ENCODE data around the gene MLX. TPM values are rescaled to one million over a fixed set of nuclear protein-coding genes. Genes with fewer than 3 reads are reported as not detected.
"Not testable (repeated sequence)": the region's sequence is repeated elsewhere in the genome, so short reads cannot be mapped to it uniquely, and the experiment has no call there.

Gene MLX
- polyA plus RNA-seq, 1 donor from 2014 or later = 44.8 TPM

- H3K36me3 Mint-ChIP-seq = no peaks in the 10 kb centered on the region
- H3K27me3 Mint-ChIP-seq = no peaks in the 10 kb centered on the region
- H3K27ac Mint-ChIP-seq = peak overlapping the region in 1 of 3 donors; percentile 14
- no peaks in the 10 kb centered on the region for H3K9me3 Mint-ChIP-seq
- peak overlapping the region in 1 of 4 donors; percentile 12 for H3K4me3 Mint-ChIP-seq
- H3K4me1 Mint-ChIP-seq = peaks cover 4 to 9% (median 4%) of the 10 kb centered on the region in 3 donors
Measured at GRCh38 chr17:42544874-42545283, 22.0 kb upstream of the MLX start.

GRCh38 chr17:42545755-42546505 is 21.0 kb upstream of the MLX start:
- H3K27ac Mint-ChIP-seq, H3K36me3 Mint-ChIP-seq, H3K27me3 Mint-ChIP-seq, H3K4me1 Mint-ChIP-seq, H3K9me3 Mint-ChIP-seq, H3K4me3 Mint-ChIP-seq: not testable (repeated sequence)

DNA sequence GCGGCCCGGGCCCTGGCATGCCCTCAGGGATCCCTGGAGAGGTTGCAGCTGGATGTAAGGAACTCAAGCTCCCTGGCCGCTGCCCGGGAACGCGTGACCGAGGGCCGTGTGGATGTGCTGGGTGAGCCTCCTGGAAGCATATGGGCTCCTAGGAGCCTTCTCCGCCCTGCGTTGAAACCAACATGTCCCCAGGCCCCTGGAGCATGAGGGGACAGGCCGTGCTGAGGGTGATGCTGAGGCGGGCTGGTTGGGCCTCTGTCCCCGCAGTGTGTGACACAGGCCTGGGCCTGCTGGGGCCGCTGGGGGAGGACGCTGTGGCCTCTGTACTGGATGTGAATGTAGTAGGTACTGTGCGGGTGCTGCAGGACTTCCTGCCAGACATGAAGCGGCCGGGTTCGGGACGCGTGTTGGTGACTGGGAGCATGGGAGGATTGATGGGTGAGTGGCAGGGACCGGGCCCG is 19.9 kb upstream of the MLX start:
- H3K27me3 Mint-ChIP-seq = no peaks in the 10 kb centered on the region
- H3K36me3 Mint-ChIP-seq = no peaks in the 10 kb centered on the region
- no peak overlapping the region for H3K27ac Mint-ChIP-seq
- H3K4me3 Mint-ChIP-seq = peak overlapping the region in 2 of 4 donors; percentile 74 to 83
- H3K9me3 Mint-ChIP-seq = no peaks in the 10 kb centered on the region
- H3K4me1 Mint-ChIP-seq = peaks cover 5 to 9% (median 7%) of the 10 kb centered on the region in 3 donors

GRCh38 chr17:42547698-42548069 is 19.2 kb upstream of the MLX start:
- no peak overlapping the region for H3K27ac Mint-ChIP-seq
- no peaks in the 10 kb centered on the region for H3K36me3 Mint-ChIP-seq
- H3K27me3 Mint-ChIP-seq = no peaks in the 10 kb centered on the region
- peaks cover 7 to 9% (median 7%) of the 10 kb centered on the region in 3 donors for H3K4me1 Mint-ChIP-seq
- H3K9me3 Mint-ChIP-seq = no peaks in the 10 kb centered on the region
- peak overlapping the region in 1 of 4 donors; percentile 83 for H3K4me3 Mint-ChIP-seq

- H3K36me3 Mint-ChIP-seq = no peaks in the 10 kb centered on the region
- H3K27ac Mint-ChIP-seq = peak overlapping the region in 2 of 3 donors; percentile 32 to 87
- no peaks in the 10 kb centered on the region for H3K9me3 Mint-ChIP-seq
- H3K4me1 Mint-ChIP-seq = peaks cover 7 to 9% (median 7%) of the 10 kb centered on the region in 3 donors
- no peaks in the 10 kb centered on the region for H3K27me3 Mint-ChIP-seq
- peak overlapping the region; percentile 57 to 83 (median 73) for H3K4me3 Mint-ChIP-seq
Measured at GRCh38 chr17:42548070-42548837, 18.6 kb upstream of the MLX start.

DNA sequence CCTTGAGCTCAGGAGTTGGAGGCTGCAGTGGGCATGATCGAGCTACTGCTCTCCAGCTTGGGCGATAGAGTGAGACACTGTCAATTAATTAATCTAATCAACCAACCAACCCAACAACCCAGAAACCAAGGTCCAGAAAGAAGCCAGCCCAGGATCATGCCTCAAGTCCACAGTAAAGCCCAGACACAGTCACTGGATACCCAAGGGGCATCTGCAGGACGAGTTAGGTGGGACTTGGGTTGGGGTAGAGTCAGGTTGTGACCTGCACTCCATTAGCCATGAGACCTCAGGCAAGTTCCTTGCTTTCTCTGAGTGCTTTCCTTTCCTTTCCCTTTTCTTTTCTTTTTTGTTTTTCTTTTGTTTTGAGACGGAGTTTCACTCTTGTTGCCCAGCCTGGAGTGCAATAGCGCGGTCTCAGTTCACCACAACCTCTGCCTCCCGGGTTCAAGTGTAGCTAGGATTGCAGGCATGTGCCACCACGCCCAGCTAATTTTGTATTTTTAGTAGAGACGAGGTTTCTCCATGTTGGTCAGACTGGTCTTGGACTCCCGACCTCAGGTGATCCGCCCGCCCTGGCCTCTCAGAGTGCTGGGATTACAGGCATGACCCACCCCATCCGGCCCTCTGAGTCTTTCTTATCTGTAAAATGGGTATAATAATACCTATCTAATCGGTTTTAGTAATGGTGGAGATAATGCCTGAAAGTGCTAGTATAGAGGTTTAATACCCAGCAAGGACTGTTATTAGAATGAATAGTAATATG is 17.7 kb upstream of the MLX start:
- Mint-ChIP-seq H3K4me1 (peaks cover 7 to 12% (median 9%) of the 10 kb centered on the region in 3 donors), H3K27ac (peak overlapping the region in 1 of 3 donors; percentile 87), H3K27me3 (no peaks in the 10 kb centered on the region), H3K4me3 (peak overlapping the region; percentile 57 to 83 (median 73)), H3K36me3 (no peaks in the 10 kb centered on the region), H3K9me3 (no peaks in the 10 kb centered on the region)

DNA sequence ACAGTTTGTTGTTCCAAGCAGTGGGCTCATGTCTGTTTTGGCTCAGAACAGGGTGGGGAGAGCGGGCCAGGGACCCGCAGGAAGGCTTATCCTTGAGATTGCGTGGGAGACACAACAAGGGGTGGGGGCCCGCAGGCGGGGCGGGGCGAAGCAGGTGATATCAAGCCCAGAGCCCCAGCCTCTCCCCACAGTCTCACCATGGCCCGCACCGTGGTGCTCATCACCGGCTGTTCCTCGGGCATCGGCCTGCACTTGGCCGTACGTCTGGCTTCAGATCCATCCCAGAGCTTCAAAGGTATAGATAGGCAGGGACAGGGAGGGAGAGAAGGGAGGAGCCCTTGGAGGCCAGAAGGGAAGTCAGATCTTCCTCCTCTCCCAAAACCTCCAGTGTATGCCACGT is 14.2 kb upstream of the MLX start, which contains the start of gene HSD17B1:
HSD17B1 (plus strand) TSS at position 188 of the 400 bp plus-strand sequence; CDS start at position 199, 11 bp downstream.
- H3K9me3 Mint-ChIP-seq = not testable (repeated sequence)

GRCh38 chr17:42553161-42553818 is 13.6 kb upstream of the MLX start:
- H3K27me3 Mint-ChIP-seq = no peaks in the 10 kb centered on the region
- peak overlapping the region; percentile 74 to 96 (median 96) for H3K27ac Mint-ChIP-seq
- peak overlapping the region; percentile 89 to 98 (median 94) for H3K4me3 Mint-ChIP-seq
- peaks cover 2% of the 10 kb centered on the region for H3K36me3 Mint-ChIP-seq
- peaks cover 15 to 19% (median 17%) of the 10 kb centered on the region in 3 donors for H3K4me1 Mint-ChIP-seq
- no peaks in the 10 kb centered on the region for H3K9me3 Mint-ChIP-seq

More for the DNA sequence above, 14.2 kb upstream of the MLX start, which contains the start of gene HSD17B1:
- not testable (repeated sequence) for H3K27me3 Mint-ChIP-seq, H3K36me3 Mint-ChIP-seq
- peaks cover 15 to 19% (median 18%) of the 10 kb centered on the region in 3 donors for H3K4me1 Mint-ChIP-seq
- peak within 1 kb of the TSS; percentile 74 to 96 (median 96) for H3K27ac Mint-ChIP-seq
- peak within 1 kb of the TSS; percentile 89 to 98 (median 94) for H3K4me3 Mint-ChIP-seq

GRCh38 chr17:42553866-42554249 is 13.0 kb upstream of the MLX start:
- Mint-ChIP-seq H3K36me3 (peaks cover 2% of the 10 kb centered on the region), H3K4me1 (peaks cover 12 to 17% (median 17%) of the 10 kb centered on the region in 3 donors), H3K9me3 (no peaks in the 10 kb centered on the region), H3K4me3 (peak overlapping the region; percentile 89 to 98 (median 94)), H3K27me3 (no peaks in the 10 kb centered on the region), H3K27ac (peak overlapping the region; percentile 96 to 98 (median 96))

DNA sequence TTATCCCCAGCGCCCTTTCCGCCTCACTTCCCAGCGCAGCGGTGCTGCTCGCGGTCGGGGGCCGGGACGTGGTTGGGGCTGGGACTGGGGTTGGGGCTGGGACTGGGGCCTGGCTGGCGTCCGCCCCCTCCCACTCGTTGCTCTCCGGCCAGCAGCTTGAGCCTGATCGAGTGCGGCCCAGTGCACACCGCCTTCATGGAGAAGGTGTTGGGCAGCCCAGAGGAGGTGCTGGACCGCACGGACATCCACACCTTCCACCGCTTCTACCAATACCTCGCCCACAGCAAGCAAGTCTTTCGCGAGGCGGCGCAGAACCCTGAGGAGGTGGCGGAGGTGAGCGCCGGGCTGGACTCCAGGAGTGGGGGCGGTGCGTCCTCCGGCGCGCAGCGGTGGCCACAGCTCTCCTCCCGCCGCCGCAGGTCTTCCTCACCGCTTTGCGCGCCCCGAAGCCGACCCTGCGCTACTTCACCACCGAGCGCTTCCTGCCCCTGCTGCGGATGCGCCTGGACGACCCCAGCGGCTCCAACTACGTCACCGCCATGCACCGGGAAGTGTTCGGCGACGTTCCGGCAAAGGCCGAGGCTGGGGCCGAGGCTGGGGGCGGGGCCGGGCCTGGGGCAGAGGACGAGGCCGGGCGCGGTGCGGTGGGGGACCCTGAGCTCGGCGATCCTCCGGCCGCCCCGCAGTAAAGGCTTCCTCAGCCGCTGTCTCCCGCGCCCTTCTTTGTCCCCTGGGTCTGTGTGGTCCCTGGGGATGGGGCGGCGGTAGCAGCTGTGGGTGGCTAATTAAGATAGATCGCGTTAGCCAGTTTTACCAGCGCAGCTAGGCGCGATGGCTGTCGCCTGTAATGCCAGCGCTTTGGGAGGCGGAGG is 12.4 kb upstream of the MLX start:
- H3K27ac Mint-ChIP-seq = peak overlapping the region; percentile 96 to 98 (median 96)
- no peaks in the 10 kb centered on the region for H3K9me3 Mint-ChIP-seq
- peaks cover 2% of the 10 kb centered on the region for H3K36me3 Mint-ChIP-seq
- no peaks in the 10 kb centered on the region for H3K27me3 Mint-ChIP-seq
- H3K4me1 Mint-ChIP-seq = peaks cover 7 to 17% (median 16%) of the 10 kb centered on the region in 3 donors
- peak overlapping the region; percentile 89 to 98 (median 94) for H3K4me3 Mint-ChIP-seq

- H3K36me3 Mint-ChIP-seq = peaks cover 2% of the 10 kb centered on the region
- H3K27me3 Mint-ChIP-seq = no peaks in the 10 kb centered on the region
- peak overlapping the region; percentile 96 to 98 (median 96) for H3K27ac Mint-ChIP-seq
- H3K4me1 Mint-ChIP-seq = peaks cover 10 to 17% (median 16%) of the 10 kb centered on the region in 3 donors
- H3K9me3 Mint-ChIP-seq = no peaks in the 10 kb centered on the region
- peak overlapping the region; percentile 89 to 98 (median 94) for H3K4me3 Mint-ChIP-seq
Measured at GRCh38 chr17:42555122-42555622, 11.7 kb upstream of the MLX start.

DNA sequence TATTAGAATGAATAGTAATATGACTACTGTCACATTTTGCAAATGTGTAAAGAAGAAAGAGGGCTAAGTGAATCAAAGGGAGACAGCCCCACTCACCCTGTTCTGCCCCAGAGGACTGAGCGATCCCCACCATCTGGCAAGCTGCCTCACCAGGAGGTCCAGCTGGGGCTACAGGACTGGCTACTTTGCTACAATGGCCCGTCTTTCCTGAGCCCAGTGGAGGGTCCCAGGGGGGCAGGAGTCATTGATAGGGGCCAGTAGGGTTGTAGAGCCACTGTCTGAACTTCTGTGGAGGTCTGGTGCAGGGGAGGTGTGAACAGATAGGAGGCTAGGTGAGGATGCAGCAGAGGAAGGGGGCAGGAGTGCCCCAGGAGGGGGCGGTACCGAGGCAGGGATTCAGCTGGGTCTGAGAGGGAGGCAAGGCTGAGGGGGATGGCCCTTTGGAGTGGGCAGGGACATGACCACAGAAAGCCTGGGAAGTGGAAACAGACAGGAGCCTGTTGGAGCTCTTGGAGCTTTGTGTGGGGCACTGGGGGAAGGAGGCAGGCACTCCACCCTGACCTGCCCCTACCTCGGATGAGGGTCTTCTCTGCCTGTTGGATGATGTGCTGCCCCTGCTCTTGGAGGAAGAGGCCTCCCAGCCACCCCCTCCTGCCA is 10.8 kb upstream of the MLX start:
- peak overlapping the region in 2 of 3 donors; percentile 96 to 98 for H3K27ac Mint-ChIP-seq

DNA sequence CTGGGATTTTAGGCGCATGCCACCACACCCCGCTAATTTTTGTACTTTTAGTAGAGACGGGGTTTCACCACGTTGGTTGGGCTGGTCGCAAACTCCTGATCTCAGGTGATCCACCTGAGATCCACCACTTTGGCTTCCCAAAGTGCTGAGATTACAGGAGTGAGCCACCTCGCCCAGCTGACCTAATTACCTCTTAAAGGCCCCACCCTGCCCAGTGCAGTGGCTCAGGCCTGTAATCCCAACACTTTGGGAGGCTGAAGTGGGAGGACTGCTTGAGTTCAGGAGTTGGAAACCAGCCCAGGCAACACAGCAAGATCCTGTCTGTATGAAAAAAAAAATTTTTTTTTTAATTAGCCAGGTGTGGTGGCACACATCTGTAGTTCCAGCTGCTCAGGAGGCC is 7.8 kb upstream of the MLX start:
- H3K4me1 Mint-ChIP-seq = peaks cover 23 to 28% (median 23%) of the 10 kb centered on the region in 3 donors
- no peaks in the 10 kb centered on the region for H3K9me3 Mint-ChIP-seq
- H3K4me3 Mint-ChIP-seq = peak overlapping the region in 1 of 4 donors; percentile 87
- H3K27ac Mint-ChIP-seq = peak overlapping the region in 1 of 3 donors; percentile 94
- H3K36me3 Mint-ChIP-seq = peaks cover 2% of the 10 kb centered on the region
- no peaks in the 10 kb centered on the region for H3K27me3 Mint-ChIP-seq

More for the DNA sequence above, 10.8 kb upstream of the MLX start:
- not testable (repeated sequence) for H3K36me3 Mint-ChIP-seq, H3K9me3 Mint-ChIP-seq, H3K27me3 Mint-ChIP-seq
- Mint-ChIP-seq H3K4me3 (peak overlapping the region in 3 of 4 donors; percentile 55 to 89 (median 75)), H3K4me1 (peaks cover 10 to 15% (median 14%) of the 10 kb centered on the region in 3 donors)

All from IgD-negative memory B cell (primary cell).